Suprapubic skin (tissue), 4 donors: ENCODE measurements around the gene IQCE. TPM values are rescaled to one million over a fixed set of nuclear protein-coding genes. Genes with fewer than 3 reads are reported as not detected.
"Not testable (repeated sequence)": the region's sequence is repeated elsewhere in the genome, so short reads cannot be mapped to it uniquely, and the experiment has no call there.

Experiments used
- DNase-seq, 2 donors: peaks; one replicate each; pipeline ENCODE4 v3.0.0-alpha.2; 2019; ENCODE audit warnings: low spot score in 2 of 2
- H3K27ac ChIP-seq: fragments of 200-600 bp; sonication (generic); one replicate; pipeline ENCODE4 v1.5.1; 2019
- H3K27me3 ChIP-seq: fragments of 200-600 bp; sonication (generic); one replicate; pipeline ENCODE4 v1.5.1; 2019
- H3K36me3 ChIP-seq: fragments of 200-600 bp; sonication (generic); one replicate; pipeline ENCODE4 v1.5.1; 2019
- H3K4me1 ChIP-seq: fragments of 200-600 bp; sonication (generic); one replicate; pipeline ENCODE4 v1.5.1; 2019
- H3K4me3 ChIP-seq: fragments of 200-600 bp; sonication (generic); one replicate; pipeline ENCODE4 v1.5.1; 2019; ENCODE audit warnings: mild to moderate bottlenecking
- H3K9me3 ChIP-seq: fragments of 200-600 bp; sonication (generic); one replicate; pipeline ENCODE4 v1.5.1; 2019
- CTCF ChIP-seq, 2 donors: fragments of 200-600 bp in 1 of 2; fragments of 450-650 bp in 1 of 2; sonication (generic) in 1 of 2; IDR thresholded peaks; one replicate each; pipeline ENCODE4 v1.5.1; 2016 to 2019; ENCODE audit warnings: antibody characterized with exemption in 2 of 2, mild to moderate bottlenecking in 1 of 2, moderate library complexity in 1 of 2
- EP300 ChIP-seq: sonication (generic); formaldehyde crosslinking; IDR thresholded peaks from one replicate; pipeline ENCODE4 v1.6.1; 2017; ENCODE audit warnings: antibody characterized with exemption
- POLR2A ChIP-seq, 2 donors: fragments of 450-650 bp; IDR thresholded peaks; one replicate each; pipeline ENCODE4 v1.6.1; 2017; ENCODE audit warnings: antibody characterized with exemption in 2 of 2, mild to moderate bottlenecking in 2 of 2, moderate library complexity in 2 of 2
- POLR2AphosphoS5 ChIP-seq, 3 donors: sonication (generic); formaldehyde crosslinking; IDR thresholded peaks; one replicate each; pipeline ENCODE4 v1.6.1; 2017; ENCODE audit warnings: antibody characterized with exemption in 3 of 3
- WGBS: methylation state at CpG from one replicate; pipeline ENCODE4 v1.1.5; 2018; 5-methylcytosine and 5-hydroxymethylcytosine counted together
- total RNA-seq, 4 donors: library from RNA; depleted of rRNA; stranded (reverse); fragments of >200 nt; gene quantifications; one replicate each; pipeline ENCODE4 v1.1.0, GENCODE V29; 2016

IQCE gene
- total RNA-seq, 4 donors from 2014 or later, result 10.1 to 18.8 (median 15.7) TPM

GRCh38 chr7:2585446-2585845 lies 26.7 kb downstream of the IQCE start:
- no peaks in the 10 kb centered on the region for H3K9me3 ChIP-seq
- no peak for TF ChIP-seq CTCF (IDR thresholded peaks at IDR 0.05)
- no peak for TF ChIP-seq POLR2AphosphoS5 (IDR thresholded peaks at IDR 0.05)
- no peak for TF ChIP-seq EP300
- TF ChIP-seq POLR2A (IDR thresholded peaks at IDR 0.05), result no peak
- no peak for DNase-seq
- 94% methylated on average over 18 of the region's 19 CpGs for WGBS
- H3K4me1 ChIP-seq, result no peaks in the 10 kb centered on the region
- H3K36me3 ChIP-seq, result peaks cover 49% of the 10 kb centered on the region
- H3K27me3 ChIP-seq, result no peaks in the 10 kb centered on the region
- no peak overlapping the region for H3K27ac ChIP-seq
- H3K4me3 ChIP-seq, result no peak overlapping the region

GRCh38 chr7:2586326-2587020 lies 27.7 kb downstream of the IQCE start:
- Histone ChIP-seq H3K4me3 (no peak overlapping the region), H3K27me3 (no peaks in the 10 kb centered on the region), H3K36me3 (peaks cover 52% of the 10 kb centered on the region), H3K4me1 (no peaks in the 10 kb centered on the region), H3K9me3 (no peaks in the 10 kb centered on the region), H3K27ac (no peak overlapping the region)
- DNase-seq, result no peak
- no peak for TF ChIP-seq CTCF (IDR thresholded peaks at IDR 0.05)
- no peak for TF ChIP-seq POLR2A (IDR thresholded peaks at IDR 0.05)
- 89% methylated on average over 20 of the region's 24 CpGs for WGBS

GRCh38 chr7:2587134-2587533 lies 28.4 kb downstream of the IQCE start:
- H3K4me1 ChIP-seq, result no peaks in the 10 kb centered on the region
- H3K27ac ChIP-seq, result no peak overlapping the region
- TF ChIP-seq POLR2A (IDR thresholded peaks at IDR 0.05) (no peak), CTCF (IDR thresholded peaks at IDR 0.05) (no peak)
- no peaks in the 10 kb centered on the region for H3K27me3 ChIP-seq
- no peak overlapping the region for H3K4me3 ChIP-seq
- 89% methylated on average over 9 of the region's 9 CpGs for WGBS
- DNase-seq, result no peak
- H3K36me3 ChIP-seq, result peaks cover 59% of the 10 kb centered on the region
- H3K9me3 ChIP-seq, result no peaks in the 10 kb centered on the region

- no peak for TF ChIP-seq CTCF (IDR thresholded peaks at IDR 0.05)
- TF ChIP-seq EP300, result no peak
- TF ChIP-seq POLR2A (IDR thresholded peaks at IDR 0.05), result no peak
- TF ChIP-seq POLR2AphosphoS5 (IDR thresholded peaks at IDR 0.05), result no peak
- 97% methylated on average over 10 of the region's 21 CpGs for WGBS
- H3K27me3 ChIP-seq, result no peaks in the 10 kb centered on the region
These were observed 29.0 kb downstream of the IQCE start for GRCh38 chr7:2587778-2588177.

GRCh38 chr7:2589341-2589740 lies 30.6 kb downstream of the IQCE start:
- H3K27me3 ChIP-seq, result no peaks in the 10 kb centered on the region
- H3K27ac ChIP-seq, result no peak overlapping the region
- H3K4me1 ChIP-seq, result no peaks in the 10 kb centered on the region
- WGBS, result 89% methylated on average over 16 of the region's 16 CpGs
- H3K36me3 ChIP-seq, result peaks cover 76% of the 10 kb centered on the region
- H3K4me3 ChIP-seq, result no peak overlapping the region
- DNase-seq, result no peak
- H3K9me3 ChIP-seq, result no peaks in the 10 kb centered on the region
- TF ChIP-seq POLR2AphosphoS5 (IDR thresholded peaks at IDR 0.05), result no peak
- TF ChIP-seq POLR2A (IDR thresholded peaks at IDR 0.05), result no peak
- TF ChIP-seq EP300, result no peak
- no peak for TF ChIP-seq CTCF (IDR thresholded peaks at IDR 0.05)

More at GRCh38 chr7:2587778-2588177, 29.0 kb downstream of the IQCE start:
- Histone ChIP-seq H3K4me3 (no peak overlapping the region), H3K27ac (no peak overlapping the region), H3K9me3 (no peaks in the 10 kb centered on the region), H3K4me1 (no peaks in the 10 kb centered on the region), H3K36me3 (peaks cover 66% of the 10 kb centered on the region)
- no peak for DNase-seq

- H3K4me3 ChIP-seq, H3K27ac ChIP-seq, DNase-seq, H3K9me3 ChIP-seq, H3K27me3 ChIP-seq, H3K4me1 ChIP-seq: not testable (repeated sequence)
- WGBS, result 93% methylated on average over 15 of the region's 15 CpGs
- H3K36me3 ChIP-seq, result peaks cover 77% of the 10 kb centered on the region
These were observed 31.2 kb downstream of the IQCE start for GRCh38 chr7:2589941-2590340.
